GM19455 (cell line): ENCODE results near the gene HECW1.
A peak's percentile ranks its signal among the peaks of the same experiment; 100 is the strongest.

ENCODE experiments used
- ATAC-seq: cut with Tn5 transposase; IDR thresholded peaks from one replicate; pipeline ENCODE4 v1.9.1; 2021; ENCODE audit not compliant: unreplicated experiment

The HECW1 gene

DNA sequence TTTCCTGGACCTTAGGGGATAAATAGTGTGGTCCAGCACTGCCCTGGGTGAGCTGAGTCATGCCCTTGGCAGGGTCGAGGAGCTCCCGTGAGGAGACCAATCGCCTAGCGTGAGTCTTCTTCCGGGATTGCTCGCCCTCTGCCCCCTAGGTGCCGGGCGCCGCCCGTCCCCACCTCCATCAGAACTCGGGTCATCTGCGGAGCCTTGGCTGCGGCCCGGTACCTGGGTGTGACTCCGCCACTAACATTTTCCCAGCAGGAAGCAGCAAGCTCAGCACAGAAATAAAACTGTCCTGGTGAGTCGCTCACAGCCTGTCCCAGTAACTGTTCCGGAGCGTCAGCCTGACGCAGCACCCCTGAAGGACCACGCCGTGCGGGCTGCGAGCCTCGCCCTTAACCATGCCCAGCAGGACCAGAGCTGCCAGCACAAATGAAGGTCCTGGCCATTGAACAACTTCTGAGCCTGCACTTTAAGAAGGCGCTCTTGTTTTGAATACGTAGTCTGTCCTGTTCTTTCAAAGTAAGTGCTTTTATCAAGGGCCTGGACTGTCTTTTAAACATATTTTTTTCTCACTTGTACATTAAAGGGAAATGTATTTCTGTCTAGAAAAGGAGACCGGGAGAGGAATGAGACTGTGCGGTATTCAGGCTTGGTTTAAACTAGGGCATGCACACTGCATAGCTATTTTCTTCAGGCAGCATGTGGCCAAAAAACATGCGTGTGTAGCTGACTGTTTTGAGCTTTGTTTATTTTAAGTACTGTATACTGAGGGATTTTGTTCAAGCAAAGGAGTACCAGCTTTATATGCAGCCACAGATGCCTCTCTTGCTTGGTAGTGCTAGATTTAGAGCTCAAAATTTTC is 136.7 kb downstream of the HECW1 start:
- no peak for ATAC-seq

DNA sequence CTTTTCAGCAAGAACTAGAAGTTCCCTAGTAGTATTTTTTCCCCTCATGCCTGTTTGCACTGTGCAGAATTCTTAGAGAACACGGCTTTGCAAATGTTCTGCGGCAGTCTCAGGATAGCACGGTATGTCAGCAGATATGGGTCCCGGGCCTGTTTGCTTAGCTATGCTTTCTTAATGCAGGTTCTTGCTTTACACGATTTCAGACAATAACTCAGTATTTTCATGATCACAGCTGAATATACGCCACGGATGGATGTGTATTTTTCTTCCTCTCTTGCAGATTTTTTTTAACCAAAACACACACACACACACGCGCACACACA is 137.3 kb downstream of the HECW1 start:
- no peak for ATAC-seq

GRCh38 chr7:43260980-43261878 is 148.8 kb downstream of the HECW1 start:
- ATAC-seq: peak; percentile 95

DNA sequence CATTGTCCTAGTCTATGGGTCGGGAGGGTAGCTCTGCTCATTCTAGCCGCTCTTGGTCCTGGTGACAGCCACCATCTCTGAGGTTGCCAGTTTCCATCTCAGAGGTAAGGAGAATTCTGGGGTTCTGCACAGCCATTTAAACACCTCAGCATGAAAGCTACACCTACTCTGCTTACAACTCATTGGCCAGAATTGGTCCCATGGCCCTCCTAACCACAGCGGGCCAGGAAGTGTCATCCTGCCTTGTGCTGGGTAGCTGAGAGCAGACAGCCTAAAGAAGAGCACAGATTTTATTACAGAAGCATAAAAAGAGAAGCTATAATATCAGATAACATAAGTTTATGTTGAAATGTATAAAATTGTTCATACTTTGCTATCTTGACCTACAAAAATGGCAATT is 152.7 kb downstream of the HECW1 start:
- no peak for ATAC-seq

DNA sequence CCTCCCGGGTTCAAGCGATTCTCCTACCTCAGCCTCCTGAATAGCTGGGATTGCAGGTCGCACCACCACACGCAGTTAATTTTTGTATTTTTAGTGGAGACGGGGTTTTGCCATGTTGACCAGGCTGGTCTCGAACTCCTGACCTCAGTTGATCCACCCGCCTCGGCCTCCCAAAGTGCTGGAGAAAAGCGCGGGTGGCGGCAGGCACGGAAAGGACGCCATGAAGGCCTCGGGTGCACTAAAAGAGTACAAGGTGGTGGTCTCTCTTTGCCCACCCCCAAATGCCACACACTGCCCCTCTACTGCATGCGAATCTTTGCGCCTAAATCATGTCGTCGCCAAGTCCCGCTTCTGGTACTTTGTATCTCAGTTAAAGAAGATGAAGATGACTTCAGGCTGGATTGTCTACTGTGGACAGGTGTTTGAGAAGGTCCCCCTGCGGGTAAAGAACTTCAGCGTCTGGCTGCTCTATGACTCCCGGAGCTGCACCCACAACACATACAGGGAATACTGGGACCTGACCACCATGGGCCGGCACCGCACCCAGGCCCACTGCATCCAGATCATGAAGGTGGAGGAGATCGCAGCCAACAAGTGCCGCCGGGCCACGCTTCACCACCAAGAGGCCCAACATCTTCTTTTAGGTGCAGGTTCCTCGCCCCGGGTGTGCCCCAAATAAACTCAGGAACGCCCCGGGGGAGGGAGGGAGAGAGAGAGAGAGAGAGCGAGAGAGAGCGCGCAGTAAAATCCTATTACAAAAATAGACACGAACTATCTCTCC is 161.7 kb downstream of the HECW1 start:
- no peak for ATAC-seq

DNA sequence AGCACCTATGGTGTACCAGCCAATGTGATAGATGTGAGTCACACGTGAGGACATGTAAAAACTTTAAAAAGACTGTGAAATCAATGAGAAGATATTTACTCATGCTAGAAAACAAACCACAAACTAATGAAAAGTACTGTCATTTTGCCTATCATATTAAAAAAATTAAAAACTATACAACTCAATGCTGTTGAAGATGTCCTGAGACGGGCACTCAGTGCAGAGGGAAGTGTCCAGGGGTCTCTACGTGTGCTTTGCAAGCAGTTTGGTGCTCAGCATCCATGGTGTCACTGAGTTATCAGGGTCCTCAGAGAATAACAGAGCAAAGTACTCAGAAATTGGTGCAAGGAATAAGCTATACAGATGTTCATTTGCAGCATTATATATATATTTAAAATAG is 162.3 kb downstream of the HECW1 start:
- no peak for ATAC-seq

DNA sequence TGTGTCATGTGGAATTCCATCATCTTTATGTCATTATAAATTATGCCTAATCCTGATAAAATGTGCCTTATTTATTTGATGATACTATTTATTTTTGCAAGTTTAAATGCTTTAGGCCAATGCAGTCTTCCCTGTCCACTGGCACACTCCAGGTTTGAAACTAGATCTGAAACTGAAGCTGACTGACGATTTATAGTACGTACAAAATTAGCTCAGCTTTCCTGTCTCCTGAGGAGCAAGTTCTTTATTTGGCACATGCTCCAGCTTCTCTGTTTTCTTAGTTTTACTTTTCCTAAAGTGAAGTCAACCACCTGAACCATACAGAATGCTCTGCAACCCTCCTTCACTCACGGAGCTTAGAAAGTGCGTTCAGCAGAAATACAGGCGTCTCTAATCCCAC is 164.1 kb downstream of the HECW1 start:
- ATAC-seq: no peak

DNA sequence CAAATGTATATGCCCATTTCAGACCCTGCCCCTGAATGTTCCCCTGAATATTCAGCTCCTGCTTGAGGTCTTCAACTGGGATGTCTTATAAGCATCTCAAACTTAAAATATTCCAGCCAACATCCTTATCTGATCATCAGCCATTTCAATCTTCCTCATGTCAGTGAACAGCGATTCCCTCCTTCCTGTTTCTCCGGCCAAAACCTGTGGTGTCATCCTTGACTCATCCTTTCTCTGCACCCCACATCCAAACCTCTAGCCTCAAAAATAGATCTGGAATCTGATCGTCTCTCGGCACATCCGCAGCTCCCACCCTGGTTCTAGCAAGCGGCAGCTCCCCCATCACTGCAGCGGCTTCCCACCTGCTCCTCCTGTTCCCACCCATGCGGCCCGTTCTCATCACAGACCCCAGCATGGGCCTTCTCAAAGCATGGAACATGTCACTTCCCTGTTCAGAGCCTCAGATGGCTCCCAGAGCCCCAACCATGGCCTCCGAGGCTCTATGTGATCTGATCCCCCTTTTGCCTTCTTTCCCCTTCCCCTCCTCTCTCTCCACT is 165.7 kb downstream of the HECW1 start:
- ATAC-seq: no peak

- no peak for ATAC-seq
Observed at GRCh38 chr7:43281268-43281667, 168.8 kb downstream of the HECW1 start.

GRCh38 chr7:43283706-43284105 is 171.3 kb downstream of the HECW1 start:
- no peak for ATAC-seq

GRCh38 chr7:43289826-43290225 is 177.4 kb downstream of the HECW1 start:
- ATAC-seq: no peak

GRCh38 chr7:43290978-43291377 is 178.5 kb downstream of the HECW1 start:
- no peak for ATAC-seq

DNA sequence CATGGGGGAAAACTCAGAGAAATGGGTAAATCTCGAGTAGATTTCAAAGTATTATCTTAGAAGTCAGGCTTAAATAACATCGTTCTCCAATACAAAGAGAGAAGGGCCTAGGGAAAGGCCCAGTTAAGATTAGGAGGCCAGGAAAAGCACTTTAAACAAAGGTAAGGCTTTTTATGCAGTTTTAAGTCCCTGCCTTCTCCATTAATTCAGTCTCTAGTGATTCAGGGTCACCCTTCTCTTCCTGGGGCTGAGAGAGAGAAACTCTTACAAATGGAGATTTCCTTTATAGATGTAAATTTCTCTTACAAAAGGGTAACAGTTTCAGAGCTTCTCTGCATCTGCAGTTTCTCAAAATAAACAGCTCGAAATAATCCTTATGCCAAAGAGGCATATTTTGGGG is 179.3 kb downstream of the HECW1 start:
- no peak for ATAC-seq

DNA sequence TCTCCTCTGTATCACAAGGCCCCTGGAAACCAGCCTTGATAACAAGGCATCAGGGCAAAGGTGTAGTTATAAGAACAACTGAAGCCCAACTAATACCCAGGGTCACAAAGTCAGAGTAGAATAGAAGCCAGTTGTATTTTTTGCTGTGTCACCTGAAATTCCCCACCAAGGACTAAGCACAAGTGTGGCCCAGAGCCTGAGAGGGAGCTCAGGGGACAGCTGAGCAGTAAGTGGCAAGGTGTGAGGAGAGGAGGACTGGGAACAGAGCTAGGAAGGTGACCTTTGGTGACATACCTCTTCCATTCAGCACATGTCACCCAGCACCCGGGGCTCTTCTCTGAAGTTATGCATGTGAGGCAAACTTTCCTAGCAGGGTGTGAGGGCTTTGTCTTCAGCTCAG is 179.9 kb downstream of the HECW1 start:
- no peak for ATAC-seq

DNA sequence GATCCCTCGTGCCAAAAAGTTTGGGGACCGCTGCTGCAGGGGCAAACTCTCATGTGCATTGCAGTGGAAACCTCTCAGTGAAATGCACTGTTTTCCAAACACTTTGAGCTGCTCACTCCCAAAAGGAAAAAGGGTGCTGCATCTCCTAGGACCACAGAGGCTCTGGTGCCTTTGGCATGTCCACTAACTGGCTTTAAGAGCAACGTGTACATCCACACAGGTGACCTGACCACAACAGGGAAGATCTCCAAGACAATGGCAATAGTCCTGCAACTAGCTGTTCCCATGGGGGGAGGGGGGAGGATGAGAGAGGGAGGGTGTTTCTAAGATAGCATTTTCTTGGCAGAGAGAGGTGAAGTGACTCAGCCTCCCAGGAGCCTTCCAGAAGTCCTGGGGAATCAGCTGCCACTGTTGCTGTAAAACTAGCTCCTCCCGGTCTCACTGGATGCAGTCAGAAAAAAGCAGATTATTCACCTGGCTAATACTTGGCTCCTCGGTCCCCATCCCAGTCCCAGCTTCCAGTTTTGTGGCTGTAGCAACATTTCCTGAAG is 181.7 kb downstream of the HECW1 start:
- ATAC-seq: no peak

- no peak for ATAC-seq
Observed at GRCh38 chr7:43295429-43295828, 183.0 kb downstream of the HECW1 start.

- no peak for ATAC-seq
Observed at GRCh38 chr7:43296306-43296705, 183.9 kb downstream of the HECW1 start.

GRCh38 chr7:43298617-43299016 is 186.2 kb downstream of the HECW1 start:
- ATAC-seq: no peak

DNA sequence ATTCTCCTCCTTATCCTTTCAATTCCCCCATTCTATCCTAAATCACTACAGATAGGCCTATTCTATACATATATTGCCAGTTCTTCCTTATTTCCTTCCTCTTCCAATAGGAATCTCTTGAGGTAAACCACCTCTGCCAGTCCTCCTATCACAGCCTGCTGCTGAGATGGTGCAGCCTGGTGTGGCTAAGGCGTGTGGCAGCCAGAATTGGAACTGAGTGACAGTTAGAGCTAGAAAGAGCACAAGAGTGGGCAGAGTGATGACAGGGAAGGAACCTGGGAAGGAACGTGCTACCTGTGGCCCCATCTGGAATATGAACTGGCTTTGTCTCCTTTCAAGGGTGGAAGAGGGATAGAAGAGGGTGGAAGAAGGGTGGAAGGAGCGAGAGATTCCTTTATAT is 187.7 kb downstream of the HECW1 start:
- ATAC-seq: no peak

- ATAC-seq: no peak
Observed at GRCh38 chr7:43302211-43302711, 189.8 kb downstream of the HECW1 start.
